NCI-H1105 (cell line): Measurements from ENCODE around the gene TRIOBP.

Experiments used
- DNase-seq: peaks from one replicate; lab custom pipeline; 2025; lab: John Stamatoyannopoulos, UW

The TRIOBP gene

DNA sequence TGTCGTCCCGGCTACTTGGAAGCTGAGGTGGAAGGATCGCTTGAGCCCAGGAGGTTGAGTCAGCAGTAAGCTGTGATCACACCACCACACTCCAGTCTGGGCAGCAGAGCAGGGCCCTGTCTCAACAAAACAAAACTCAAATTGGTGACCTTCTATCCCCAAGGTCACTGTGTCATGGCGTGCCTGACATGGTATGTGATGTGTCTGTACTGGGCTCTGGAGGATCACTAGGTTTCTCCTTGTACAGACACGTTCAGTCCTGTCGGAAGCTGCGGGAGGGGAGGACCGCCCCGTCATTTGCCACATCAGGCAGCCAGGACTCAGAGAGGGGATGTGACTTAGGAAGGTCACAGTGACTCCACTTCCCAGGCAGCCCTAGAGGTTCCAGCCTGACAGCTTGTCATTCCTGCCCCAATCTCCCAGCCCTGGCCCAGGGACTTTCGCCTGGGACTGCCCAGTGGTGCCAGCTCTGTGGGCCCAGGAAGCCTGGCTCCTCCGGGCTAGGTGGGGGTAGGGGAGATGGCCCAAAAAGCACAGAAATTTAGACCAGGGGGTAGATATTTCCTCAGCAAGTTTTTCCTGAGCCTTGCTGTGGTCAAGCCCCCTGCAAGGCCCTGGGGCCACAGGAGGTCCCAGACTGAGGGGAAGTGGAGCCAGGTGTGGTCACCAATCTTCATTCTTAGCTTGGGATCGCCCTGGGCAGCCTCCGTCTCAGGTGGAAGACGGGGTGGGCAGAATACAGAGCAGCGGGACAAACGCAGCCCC is 53.2 kb downstream of the TRIOBP start:
- DNase-seq = no peak

DNA sequence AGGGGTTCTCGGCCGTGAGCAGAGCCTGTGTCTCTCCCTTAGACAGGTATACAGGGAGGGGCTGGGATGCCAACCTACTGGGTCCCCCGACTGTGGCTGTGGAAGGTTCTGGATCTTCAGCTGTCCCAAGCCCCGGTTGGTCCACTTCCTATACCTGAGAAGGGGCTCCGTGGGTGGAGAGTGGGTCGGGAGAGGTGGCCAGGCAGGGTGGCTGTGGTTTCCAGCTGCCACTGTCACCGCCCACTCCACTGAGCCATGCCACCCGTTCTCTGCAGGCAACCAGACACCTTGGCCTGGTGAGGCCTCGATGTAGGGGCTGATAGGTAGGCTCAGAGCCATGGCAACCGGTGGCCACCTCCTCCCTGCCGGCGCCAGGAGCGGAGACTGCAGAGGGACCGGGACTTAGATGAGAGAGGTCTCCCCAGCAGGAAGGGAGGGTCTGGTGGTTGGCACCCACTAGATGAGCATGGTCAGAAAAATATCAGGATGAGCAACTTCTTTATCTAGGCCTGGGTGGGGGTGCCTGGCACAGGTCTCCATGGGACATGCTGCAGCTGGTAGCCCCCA is 53.8 kb downstream of the TRIOBP start:
- no peak for DNase-seq

DNA sequence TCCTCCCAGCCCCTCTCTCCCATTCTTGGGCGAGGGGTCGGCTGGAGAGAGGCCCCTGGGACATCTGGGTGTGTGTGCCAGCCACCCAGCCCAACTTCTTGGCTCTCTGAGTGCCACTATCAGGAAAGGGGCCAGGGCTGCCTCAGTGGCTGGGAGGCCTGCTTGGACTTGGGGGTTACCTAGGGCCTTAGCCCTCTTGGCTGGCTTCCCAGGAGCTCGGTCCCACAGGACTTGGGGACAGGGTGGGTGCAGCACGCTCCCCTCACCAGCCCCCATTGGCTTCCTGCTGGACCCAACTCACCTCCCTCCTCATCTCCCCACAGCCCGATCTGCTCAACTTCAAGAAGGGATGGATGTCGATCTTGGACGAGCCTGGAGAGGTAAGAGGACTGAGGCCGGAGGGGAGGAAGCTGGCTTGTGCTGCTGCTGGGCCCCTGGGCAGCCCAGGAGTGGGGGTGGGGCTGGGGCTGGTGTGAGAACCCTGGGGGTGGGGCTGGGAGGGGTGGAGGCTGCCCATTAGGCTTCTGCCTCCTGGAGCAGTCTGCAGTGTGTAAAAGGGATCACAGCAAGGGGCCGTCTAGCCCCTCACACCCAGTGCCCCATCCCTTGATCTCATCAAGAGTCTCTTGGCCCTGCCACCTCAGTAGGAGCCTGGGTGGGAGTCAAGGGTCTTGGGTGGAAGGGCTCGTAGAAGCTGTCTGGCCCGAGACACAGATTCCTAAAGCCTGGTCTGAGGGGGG is 54.8 kb downstream of the TRIOBP start:
- no peak for DNase-seq

DNA sequence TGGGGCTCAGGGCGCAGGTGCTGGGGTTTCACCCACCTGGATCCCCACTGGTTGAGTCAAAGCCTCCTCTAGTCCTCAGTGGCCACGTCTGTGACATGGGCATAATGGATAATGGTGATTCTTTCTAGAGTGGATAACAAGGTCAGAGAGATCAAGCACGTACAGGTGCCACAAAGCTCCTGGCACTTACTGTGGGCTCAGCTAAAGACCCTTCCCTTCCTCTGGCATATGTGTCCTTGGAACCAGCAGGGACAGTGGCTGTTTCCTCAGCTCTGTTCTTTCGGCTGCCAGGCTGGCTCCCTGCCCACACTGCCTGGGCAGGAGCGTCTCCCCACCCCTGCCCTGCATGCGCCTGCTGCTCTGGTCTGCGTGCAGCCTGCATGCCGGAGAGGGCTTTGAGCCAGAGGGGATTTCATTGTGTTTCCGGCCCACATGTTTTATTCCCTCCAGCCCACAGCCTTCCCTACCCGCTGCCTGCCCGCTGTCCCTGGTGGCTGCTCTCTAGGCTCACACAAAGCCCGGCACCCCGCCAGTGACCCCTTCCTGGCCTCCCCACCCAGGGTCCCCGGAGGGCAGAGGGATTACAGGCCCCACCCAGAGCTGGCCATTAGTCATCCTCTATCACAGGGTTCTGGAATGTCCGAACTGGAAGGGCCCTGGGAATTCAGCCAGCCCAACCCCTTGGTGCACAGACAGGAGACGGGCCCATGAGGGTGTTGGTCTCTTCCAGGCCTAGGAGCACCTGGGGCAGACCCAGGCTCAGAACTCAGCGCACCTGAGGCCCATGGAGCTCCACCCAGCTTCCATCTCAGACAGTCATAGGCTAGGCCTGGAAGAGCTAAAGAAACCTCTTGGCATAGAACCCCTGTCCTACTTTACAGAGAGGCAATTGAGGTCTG is 55.6 kb downstream of the TRIOBP start:
- no peak for DNase-seq

DNA sequence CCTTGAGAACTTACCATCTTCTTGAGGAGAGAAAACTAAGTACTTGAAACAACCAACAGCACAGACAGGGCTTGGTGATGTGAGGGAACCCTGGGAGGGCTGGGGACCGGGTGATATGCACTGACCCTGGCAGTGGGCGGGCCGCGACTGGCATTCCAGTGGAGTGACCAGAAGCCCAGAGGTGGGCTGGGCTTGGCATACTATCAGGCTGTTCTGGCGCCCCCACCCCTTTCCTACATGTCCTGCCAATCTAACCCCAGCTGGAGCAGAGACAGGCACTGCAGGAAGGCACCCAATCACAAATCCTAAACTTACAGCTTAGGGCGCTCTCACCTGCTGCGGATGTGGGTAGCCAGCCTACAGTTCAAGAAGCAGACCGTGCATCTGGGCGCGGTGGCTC is 56.9 kb downstream of the TRIOBP start:
- DNase-seq = no peak

DNA sequence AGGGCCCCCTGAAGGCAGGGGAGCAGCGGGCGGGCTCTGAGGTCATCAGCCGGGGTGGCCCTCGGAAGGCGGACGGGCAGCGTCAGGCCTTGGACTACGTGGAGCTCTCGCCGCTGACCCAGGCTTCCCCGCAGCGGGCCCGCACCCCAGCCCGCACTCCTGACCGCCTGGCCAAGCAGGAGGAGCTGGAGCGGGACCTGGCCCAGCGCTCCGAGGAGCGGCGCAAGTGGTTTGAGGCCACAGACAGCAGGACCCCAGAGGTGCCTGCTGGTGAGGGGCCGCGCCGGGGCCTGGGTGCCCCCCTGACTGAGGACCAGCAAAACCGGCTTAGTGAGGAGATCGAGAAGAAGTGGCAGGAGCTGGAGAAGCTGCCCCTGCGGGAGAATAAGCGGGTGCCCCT is 60.8 kb downstream of the TRIOBP start:
- no peak for DNase-seq

DNA sequence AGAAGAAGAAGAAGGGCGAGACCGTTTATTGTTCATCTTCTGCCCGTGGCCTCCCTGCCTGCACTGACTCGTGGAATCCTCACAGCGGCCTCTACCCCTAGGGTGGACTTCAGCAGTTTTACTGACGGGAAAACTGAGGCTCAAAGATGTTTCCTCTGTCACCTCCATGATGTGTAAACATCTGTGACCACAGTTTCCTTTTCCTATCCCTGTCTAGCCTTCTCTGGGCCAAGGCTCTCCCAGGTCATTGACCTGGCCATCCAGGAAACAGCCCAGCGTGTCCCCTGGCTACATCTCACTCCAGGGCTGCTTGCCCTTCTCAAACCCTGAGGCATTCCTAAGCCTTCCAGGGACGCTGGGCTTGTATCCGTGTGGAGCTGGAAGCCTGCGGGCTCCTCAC is 61.8 kb downstream of the TRIOBP start:
- DNase-seq = no peak

DNA sequence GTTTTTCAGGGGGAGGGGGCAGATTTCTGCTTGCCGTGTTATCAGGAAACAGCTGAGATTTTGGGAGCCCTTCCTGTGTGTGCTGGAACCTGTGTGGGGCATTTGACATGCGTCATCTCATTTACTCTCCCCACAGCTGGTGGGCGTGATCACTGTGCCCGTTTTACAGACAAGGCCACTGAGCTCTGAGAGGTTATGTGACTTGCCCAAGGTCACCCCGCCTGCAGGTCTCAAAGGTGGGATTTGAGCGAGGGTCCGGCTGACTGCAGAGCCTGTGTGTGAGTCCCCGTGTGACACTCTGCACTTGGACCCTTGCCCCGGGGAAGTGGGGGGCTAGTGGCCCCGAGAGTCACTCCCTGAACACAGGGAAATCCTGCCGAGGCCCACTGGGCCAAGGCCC is 62.4 kb downstream of the TRIOBP start:
- no peak for DNase-seq

DNA sequence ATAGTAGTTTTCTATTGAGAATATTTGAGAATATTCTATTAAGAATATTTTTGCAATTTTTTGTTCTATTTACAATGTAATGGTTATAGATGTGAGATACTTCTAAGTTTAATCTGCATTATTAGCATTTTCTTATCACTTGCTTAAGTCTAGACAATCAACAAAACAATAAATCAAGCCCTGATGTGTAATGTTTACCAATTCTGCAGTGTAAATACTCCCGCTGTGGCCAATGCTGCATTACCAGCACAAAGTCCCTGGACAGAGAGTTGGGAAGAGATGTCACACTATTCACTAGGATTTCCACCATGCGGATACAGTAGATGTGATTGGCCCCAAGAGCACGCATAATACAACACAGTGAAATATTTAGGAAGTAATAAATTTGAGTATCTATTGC is 63.3 kb downstream of the TRIOBP start:
- no peak for DNase-seq

DNA sequence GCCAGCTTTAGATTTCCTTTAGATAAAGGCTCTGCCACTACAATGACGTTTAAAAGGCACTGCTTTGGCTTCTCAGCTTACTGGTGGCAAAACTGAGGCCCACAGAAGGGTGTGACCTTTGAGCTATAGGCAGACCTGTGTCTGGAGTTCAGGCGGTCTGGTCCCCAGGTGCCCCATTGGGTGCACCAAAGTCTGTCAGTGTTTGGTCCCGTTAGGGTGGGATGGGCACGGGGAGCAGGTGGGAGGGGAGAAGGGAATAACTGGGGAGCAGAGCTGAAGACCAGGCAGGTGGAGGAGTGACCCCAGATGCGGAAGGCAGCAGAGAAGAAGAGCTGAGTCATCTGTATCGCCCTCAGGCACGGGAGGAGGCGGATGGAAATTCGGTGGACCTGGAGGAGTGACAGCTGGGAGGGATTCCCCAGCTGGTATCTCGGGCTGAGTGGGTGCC is 65.6 kb downstream of the TRIOBP start:
- no peak for DNase-seq

DNA sequence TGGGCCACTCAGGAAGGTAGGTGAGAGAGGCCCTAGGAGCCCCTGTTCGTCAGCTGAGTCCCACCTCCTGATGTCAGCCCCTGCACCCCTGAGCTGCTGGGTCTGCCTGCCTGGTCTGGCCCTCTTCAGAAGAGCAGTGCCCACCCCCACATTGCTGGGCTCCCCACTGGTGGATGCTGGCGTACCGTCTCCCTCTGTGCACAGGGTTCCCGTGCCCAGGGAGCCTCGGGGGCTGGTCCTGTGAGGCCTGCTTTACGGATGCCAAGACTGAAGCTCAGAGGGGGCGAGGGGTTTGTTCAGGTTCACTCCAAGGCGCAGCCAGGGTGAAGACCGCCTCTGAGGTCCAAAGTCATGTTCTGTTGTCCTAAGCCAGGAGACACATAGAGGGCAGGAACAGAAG is 66.2 kb downstream of the TRIOBP start:
- DNase-seq = no peak

DNA sequence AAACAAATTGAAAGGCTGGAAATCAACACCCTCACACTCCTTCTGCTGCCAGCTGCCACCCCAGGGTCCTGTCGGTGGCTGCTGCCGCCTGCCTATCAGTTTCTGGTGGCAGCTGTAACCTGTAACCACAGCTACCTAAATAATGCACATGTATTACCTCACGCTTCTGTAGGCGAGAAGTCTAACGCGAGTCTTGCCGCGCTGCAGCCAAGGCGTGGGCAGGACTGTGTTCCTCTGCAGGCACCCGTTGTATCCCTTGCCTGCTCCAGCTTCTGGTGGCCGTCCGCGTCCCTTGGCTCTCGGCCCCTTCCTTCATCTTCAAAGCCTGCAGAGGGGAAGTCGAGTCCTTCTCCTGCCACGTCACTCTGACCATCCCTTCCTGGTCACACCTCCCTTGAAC is 66.8 kb downstream of the TRIOBP start:
- DNase-seq = no peak

DNA sequence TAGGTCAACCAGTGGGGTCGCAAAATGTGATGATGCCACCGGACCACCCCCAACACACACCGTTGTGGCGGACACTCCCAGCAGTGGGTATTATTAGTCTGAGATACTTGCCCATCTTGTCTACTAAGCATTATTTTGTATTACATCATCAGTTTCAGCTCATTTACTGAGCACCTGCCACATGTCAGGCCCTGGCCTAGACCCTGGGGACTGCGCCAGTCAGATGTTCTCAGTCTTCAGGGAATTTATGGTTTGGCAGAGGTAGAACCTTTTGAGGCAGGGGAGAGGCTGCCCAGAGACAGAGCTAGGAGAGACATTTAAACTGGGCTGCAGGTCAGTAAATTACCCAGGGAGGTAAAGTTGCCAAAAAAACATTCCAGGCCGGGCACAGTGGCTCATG is 67.8 kb downstream of the TRIOBP start:
- no peak for DNase-seq

DNA sequence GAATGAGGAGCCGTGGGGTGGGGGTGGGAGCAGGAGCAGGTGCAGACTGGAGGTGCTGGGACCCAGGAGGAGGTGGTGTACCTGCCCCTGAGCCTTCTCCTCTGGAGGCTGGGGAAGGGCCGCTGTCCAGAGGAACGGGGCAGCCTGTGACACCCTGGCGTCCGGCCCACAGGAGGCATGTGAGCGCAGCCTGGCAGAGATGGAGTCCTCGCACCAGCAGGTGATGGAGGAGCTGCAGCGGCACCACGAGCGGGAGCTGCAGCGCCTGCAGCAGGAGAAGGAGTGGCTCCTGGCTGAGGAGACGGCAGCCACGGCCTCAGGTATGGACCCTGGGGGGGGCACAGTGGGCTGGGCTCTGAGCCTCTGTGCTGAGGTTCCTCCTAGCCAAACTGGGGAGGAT is 68.7 kb downstream of the TRIOBP start:
- DNase-seq = no peak

DNA sequence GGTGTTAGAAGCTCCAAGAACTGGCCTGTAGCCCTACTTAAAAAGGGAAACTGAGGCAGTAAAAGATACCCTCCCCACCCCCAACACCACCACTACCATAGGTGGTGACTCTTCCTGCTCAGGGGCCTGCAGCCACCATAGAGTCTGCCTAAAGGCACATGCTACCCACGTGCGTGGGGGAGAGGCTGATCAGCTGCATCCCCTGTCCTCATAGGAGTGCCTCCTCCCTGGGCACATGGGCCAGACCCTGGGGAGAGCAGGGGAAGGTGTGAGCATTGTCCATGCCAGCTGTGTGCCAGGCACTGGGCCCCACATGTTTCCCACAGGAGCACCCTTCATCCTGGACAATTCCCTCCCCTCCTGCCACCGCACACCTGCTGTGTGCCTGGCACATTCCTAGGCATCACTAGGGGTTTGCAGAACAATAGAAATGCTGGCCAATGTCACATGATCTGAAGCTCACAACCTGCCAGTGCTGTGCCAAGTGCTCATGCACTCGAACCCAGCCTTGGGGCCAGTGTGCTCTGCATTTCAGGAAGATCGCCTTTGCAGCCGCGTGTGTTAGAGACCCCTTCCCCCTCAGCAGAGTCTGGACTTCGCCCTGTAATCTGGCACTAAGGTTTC is 69.2 kb downstream of the TRIOBP start:
- DNase-seq = no peak

DNA sequence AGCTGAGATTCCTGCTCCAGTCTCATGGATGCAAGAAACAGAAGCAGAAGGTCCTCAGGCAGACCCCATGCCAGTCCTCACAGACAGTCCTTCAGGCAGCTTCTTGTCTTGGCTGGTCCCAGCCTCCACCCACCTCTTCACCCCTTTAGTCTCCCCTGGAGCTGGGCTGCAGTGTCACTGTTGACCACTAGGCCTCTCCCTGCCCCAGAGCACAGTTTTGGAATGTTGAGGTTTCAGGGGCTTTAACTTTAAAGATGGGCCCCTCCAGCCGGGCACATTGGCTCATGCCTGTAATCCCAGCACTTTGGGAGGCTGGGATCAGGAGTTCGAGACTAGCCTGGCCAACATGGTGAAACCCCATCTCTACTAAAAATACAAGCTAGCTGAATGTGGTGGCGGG is 71.4 kb downstream of the TRIOBP start:
- DNase-seq = no peak

DNA sequence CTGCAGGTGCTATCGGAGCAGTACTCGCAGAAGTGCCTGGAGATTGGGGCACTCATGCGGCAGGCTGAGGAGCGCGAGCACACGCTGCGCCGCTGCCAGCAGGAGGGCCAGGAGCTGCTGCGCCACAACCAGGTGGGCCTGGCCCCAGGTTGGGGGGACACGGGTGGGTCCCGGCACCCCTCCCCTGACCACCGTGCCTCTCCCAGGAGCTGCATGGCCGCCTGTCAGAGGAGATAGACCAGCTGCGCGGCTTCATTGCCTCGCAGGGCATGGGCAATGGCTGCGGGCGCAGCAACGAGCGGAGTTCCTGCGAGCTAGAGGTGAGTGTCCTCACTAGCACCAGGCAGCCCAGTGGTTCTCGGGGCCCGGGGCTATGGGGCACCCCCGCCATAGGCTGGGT is 72.2 kb downstream of the TRIOBP start:
- no peak for DNase-seq

DNA sequence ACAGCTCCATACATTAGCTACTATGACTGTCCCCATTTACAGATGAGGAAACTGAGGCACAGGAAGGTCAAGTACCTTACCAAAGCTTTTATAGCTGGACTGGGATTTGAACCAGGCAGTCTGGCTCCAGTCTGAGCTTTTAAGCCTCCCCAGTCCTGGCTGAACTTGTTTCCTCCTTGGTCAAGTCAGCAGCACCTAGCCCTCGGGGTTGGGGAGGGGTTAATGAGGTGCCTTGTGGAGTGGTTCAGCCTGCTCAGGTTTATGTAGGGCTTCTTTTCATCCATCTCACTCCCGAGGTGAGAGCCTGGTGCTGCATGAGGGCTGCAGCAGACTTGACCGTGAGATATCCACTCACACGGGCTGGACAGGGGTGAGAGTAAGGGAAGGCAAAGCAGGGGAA is 74.2 kb downstream of the TRIOBP start:
- no peak for DNase-seq

DNA sequence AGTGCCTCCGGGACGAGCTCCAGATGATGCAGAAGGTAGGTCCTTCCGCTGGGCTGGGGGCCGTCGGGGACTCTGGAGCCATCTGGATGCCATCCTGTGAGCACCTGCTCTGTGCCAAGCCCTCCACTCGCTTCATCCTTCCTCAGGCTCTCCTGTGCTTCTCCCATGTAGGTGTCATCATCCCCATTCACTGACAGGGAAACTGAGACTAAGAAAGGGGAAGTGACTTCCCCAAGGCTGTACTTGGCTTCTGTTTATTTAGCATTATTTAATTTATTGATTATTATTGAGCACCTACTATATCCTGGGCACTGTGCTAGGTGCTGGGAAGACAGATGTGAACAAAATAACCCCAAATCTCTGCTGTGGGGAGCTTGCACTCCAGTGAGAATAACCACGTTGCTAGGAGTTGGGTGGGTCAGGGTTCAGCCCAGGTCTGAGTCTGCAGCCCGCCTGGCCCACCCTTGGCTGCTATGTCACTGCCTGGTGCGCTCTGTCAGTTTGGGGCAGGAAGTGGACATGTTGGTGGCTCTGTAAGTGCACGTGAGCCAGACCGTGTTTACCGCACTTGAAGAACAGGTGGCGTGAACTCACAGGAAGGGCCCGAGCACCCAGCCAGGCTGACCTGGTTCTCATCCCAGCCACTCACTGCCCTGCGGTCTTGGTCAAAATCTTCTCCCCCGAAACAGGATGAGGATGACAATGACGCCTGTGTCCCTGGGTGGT is 75.0 kb downstream of the TRIOBP start:
- DNase-seq = no peak

DNA sequence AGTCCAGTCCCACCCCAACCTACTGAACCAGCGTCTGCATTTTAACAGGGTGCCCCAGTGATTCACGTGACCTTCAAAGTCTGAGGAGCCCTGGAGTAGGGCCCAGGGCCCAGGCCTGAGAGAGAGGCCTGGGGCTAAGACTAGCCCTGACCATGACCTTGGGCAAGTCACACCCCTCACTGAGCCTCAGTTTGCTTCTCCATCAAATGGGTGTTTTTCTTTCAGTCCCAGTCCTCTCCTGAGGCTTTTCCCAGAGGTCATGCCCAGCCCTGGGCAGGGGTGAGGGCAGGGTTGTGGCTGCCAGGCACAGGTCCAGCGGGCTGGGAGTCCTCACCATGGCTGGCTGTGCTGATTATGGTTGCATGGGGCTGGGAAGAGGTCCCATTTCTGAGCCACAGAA is 77.9 kb downstream of the TRIOBP start:
- DNase-seq = no peak
